Endothelial cell of coronary artery (primary cell): Measurements from ENCODE around the gene NCAPG. TPM values are rescaled to one million over a fixed set of nuclear protein-coding genes. Genes with fewer than 3 reads are reported as not detected.

Experiments used
- total RNA-seq: library from RNA; depleted of rRNA; stranded (reverse); fragments of >200 nt; gene quantifications from 2 replicates; pipeline ENCODE4 v1.2.3, GENCODE V29; 2014

NCAPG gene, protein sequence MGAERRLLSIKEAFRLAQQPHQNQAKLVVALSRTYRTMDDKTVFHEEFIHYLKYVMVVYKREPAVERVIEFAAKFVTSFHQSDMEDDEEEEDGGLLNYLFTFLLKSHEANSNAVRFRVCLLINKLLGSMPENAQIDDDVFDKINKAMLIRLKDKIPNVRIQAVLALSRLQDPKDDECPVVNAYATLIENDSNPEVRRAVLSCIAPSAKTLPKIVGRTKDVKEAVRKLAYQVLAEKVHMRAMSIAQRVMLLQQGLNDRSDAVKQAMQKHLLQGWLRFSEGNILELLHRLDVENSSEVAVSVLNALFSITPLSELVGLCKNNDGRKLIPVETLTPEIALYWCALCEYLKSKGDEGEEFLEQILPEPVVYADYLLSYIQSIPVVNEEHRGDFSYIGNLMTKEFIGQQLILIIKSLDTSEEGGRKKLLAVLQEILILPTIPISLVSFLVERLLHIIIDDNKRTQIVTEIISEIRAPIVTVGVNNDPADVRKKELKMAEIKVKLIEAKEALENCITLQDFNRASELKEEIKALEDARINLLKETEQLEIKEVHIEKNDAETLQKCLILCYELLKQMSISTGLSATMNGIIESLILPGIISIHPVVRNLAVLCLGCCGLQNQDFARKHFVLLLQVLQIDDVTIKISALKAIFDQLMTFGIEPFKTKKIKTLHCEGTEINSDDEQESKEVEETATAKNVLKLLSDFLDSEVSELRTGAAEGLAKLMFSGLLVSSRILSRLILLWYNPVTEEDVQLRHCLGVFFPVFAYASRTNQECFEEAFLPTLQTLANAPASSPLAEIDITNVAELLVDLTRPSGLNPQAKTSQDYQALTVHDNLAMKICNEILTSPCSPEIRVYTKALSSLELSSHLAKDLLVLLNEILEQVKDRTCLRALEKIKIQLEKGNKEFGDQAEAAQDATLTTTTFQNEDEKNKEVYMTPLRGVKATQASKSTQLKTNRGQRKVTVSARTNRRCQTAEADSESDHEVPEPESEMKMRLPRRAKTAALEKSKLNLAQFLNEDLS
- 15.0 and 38.7 TPM in 2 replicates for total RNA-seq

DNA sequence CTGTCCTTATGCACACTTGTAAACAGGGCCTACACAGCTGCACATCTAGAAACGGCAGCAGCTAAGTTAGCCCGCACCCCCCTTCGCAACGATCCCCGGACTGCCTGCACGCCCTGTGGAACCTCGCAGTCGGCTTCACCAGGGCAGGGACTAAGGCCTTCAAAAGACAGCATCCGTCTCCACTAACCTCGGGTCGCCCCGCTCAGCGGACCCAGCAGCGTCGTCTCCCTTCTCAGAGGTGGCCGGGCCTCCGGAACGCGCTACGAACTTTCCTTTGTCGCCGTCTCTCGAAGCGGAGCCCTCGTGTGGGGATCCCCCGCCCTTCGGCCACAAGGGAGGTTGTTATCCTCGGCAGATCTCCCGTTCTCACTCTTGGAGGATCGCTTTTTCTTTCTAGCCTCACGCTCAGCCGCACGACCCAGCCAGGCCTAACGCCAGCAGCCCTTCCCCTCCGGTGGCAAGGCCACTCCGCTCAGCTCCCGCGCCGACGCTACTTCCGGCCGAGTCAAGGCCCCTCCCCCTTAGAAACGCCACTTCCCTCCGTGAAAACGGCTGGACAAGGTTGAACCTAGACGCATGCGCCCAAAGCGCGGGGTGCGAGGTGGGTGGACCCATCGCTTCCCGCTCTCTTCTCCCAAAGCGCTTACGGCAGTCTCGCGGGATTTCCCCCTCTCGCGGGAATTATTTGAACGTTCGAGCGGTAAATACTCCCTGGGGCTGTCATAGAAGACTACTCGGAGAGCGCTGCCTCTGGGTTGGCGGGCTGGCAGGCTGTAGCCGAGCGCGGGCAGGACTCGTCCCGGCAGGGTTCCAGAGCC lies at the start of gene NCAPG, which contains the start of gene DCAF16:
Gene NCAPG, plus strand, starts transcription at position 720 of the 818 bp plus-strand sequence. CDS start 99 bp downstream, outside the sequence.
Gene DCAF16, minus strand, starts transcription at position 498 of the 818 bp plus-strand sequence. CDS start 6,616 bp downstream, outside the sequence.

DNA sequence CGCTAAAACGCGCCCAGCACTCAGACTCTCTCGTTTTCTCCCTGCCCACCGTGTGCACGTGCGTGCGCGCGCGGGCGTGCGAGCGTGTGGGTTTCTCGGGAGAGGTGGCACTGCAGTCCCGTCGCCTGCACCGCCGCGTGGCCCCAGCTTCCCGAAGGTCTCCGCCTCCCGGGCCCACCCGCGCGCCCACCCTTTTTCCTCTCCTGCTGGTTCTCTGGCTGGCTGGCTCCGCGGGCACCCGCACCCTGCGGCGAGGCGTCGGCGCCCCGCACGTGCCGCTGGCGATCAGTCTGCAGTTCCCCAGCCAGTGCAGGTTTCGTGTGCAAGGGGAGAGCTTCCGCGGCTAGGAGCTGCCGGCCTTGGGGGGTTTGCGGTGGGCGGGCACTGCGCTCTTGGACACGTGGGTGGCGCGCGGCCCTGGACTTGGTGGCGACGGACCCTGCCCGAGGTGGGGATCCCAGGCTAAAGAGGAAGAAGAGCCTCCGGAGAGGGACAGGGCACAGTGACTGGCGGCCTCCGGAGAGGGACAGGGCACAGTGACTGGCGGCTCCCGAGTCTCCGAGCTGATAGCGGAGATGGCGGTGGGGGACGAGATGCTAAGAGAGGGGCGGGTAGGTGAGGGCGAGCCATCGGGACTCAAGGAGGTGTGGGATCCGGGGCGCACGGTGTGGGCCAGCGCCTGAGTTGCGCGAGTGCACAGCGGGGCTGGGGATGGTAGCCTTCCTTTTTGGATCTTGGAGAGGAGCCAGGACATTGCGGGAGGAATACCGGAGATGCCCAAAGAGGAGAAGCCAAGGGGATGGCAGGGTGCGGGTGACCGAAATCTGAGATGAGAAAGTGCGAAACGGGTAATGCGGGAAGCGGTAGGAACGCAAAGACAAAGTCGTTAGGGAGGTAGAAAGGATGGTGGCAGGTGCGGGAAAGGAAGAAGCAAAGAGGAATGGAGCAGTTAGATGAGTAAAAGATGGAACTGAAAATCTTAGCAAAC lies 29.2 kb upstream of the NCAPG start, which contains the start of gene FAM184B:
Gene FAM184B, minus strand, starts transcription at position 322 of the 988 bp plus-strand sequence. CDS start 322 bp downstream, outside the sequence.

Other genes starting within 250 kb of the NCAPG start
- 143 and 189 TPM in 2 replicates for gene LAP3, start 233.8 kb upstream of the NCAPG start, total RNA-seq
- 10.8 and 12.8 TPM in 2 replicates for gene MED28, start 196.3 kb upstream of the NCAPG start, total RNA-seq
- under 0.01 TPM in 1 of 2 replicates, not detected in the other for gene FAM184B, start 29.4 kb upstream of the NCAPG start, total RNA-seq
- 17.0 and 20.0 TPM in 2 replicates for gene DCAF16, start 222 bp upstream of the NCAPG start, total RNA-seq
- gene LCORL, start 210.8 kb downstream of the NCAPG start, total RNA-seq = 7.8 and 9.2 TPM in 2 replicates